Neural progenitor cell (in vitro differentiated cells): ENCODE measurements around the gene AQP12B. TPM values are rescaled to one million over a fixed set of nuclear protein-coding genes. Genes with fewer than 3 reads are reported as not detected.

Experiments used
- DNase-seq: peaks from one replicate; pipeline ENCODE4 v3.0.0-alpha.2; 2016; ENCODE audit warnings: low spot score
- H2AFZ ChIP-seq: fragments of 200-600 bp; sonication (generic); replicated peaks from 2 replicates; pipeline ENCODE4 v1.6.1; 2016; ENCODE audit warnings: antibody characterized with exemption
- H3F3A ChIP-seq: fragments of 200-600 bp; sonication (generic); 2 replicates; pipeline ENCODE4 v1.6.1; 2016; ENCODE audit warnings: antibody characterized with exemption, low read depth
- H3K27ac ChIP-seq: fragments of 200-600 bp; sonication (generic); 2 replicates; pipeline ENCODE4 v1.5.1; 2016; ENCODE audit warnings: mild to moderate bottlenecking
- H3K27me3 ChIP-seq: fragments of 200-600 bp; sonication (generic); 2 replicates; pipeline ENCODE4 v1.6.1; 2016; ENCODE audit warnings: mild to moderate bottlenecking, moderate library complexity
- H3K36me3 ChIP-seq: fragments of 200-600 bp; sonication (generic); 2 replicates; pipeline ENCODE4 v1.5.1; 2016
- H3K4me1 ChIP-seq: fragments of 200-600 bp; sonication (generic); 2 replicates; pipeline ENCODE4 v1.6.1; 2016; ENCODE audit warnings: mixed run types
- H3K4me2 ChIP-seq: fragments of 200-600 bp; sonication (generic); 2 replicates; pipeline ENCODE4 v1.6.1; 2016
- H3K4me3 ChIP-seq: fragments of 200-600 bp; sonication (generic); 2 replicates; pipeline ENCODE4 v1.5.1; 2016
- H3K79me2 ChIP-seq: fragments of 200-600 bp; sonication (generic); 2 replicates; pipeline ENCODE4 v1.6.1; 2016; ENCODE audit warnings: low read depth
- H3K9ac ChIP-seq: fragments of 200-600 bp; sonication (generic); 2 replicates; pipeline ENCODE4 v1.6.1; 2016
- H3K9me3 ChIP-seq: fragments of 200-600 bp; sonication (generic); 2 replicates; pipeline ENCODE4 v1.5.1; 2016; ENCODE audit warnings: low read depth
- H4K20me1 ChIP-seq: fragments of 200-600 bp; sonication (generic); 2 replicates; pipeline ENCODE4 v1.6.1; 2016; ENCODE audit warnings: low read depth
- H3K27ac Mint-ChIP-seq: 3 replicates; pipeline ENCODE4 v1.8.0; 2021; ENCODE audit warnings: mixed read lengths
- H3K27me3 Mint-ChIP-seq: 2 replicates; pipeline ENCODE4 v1.8.0; 2022; ENCODE audit warnings: low read depth, mild to moderate bottlenecking, inconsistent platforms, moderate library complexity, mixed read lengths; ENCODE audit not compliant: insufficient read depth
- H3K36me3 Mint-ChIP-seq: 3 replicates; pipeline ENCODE4 v1.8.0; 2021; ENCODE audit warnings: mixed read lengths
- H3K4me1 Mint-ChIP-seq: 3 replicates; pipeline ENCODE4 v1.8.0; 2021; ENCODE audit warnings: mixed read lengths
- H3K4me3 Mint-ChIP-seq: 3 replicates; pipeline ENCODE4 v1.8.0; 2021; ENCODE audit warnings: mild to moderate bottlenecking, moderate library complexity, mixed read lengths
- H3K9me3 Mint-ChIP-seq: 3 replicates; pipeline ENCODE4 v1.8.0; 2020; ENCODE audit warnings: mixed read lengths
- CTCF ChIP-seq: fragments of 200-600 bp; sonication (generic); IDR thresholded peaks from 2 replicates; pipeline ENCODE4 v1.5.1; 2017; ENCODE audit warnings: antibody characterized with exemption, mild to moderate bottlenecking
- EZH2 ChIP-seq: fragments of 200-600 bp; sonication (generic); IDR thresholded peaks from 2 replicates; pipeline ENCODE4 v1.6.1; 2017; ENCODE audit warnings: antibody characterized with exemption, mild to moderate bottlenecking, moderate library complexity
- EZH2phosphoT487 ChIP-seq: fragments of 200-600 bp; sonication (generic); IDR thresholded peaks from 2 replicates; pipeline ENCODE4 v1.6.1; 2017; ENCODE audit warnings: antibody characterized with exemption
- small RNA-seq: library from RNA; depleted of rRNA; stranded (forward); fragments of <200 nt; gene quantifications from one replicate; pipeline ENCODE3, GENCODE V24; 2015
- total RNA-seq: library from RNA; depleted of rRNA; stranded (reverse); fragments of >200 nt; gene quantifications from 2 replicates; pipeline ENCODE4 v1.2.3, GENCODE V29; 2015; ENCODE audit warnings: low replicate concordance

AQP12B gene
- total RNA-seq, 1 donor from 2014 or later = not detected

GRCh38 chr2:240628507-240628807, 54.2 kb downstream of the AQP12B start:
- Histone ChIP-seq H3K9ac (no peak overlapping the region), H3K27ac (no peak overlapping the region), H3K36me3 (no peaks in the 10 kb centered on the region), H3K27me3 (no peaks in the 10 kb centered on the region), H4K20me1 (no peaks in the 10 kb centered on the region), H3K4me1 (no peaks in the 10 kb centered on the region), H3F3A (no peaks in the 10 kb centered on the region), H3K4me2 (no peak overlapping the region), H3K9me3 (no peaks in the 10 kb centered on the region), H3K4me3 (no peak overlapping the region), H3K79me2 (no peaks in the 10 kb centered on the region), H2AFZ (no peak overlapping the region)
- DNase-seq = no peak
- H3K27ac Mint-ChIP-seq = no peak overlapping the region
- H3K27me3 Mint-ChIP-seq = peaks cover 2% of the 10 kb centered on the region
- TF ChIP-seq EZH2phosphoT487 (no peak), EZH2 (no peak), CTCF (no peak)
- peaks cover 11% of the 10 kb centered on the region for H3K9me3 Mint-ChIP-seq
- H3K36me3 Mint-ChIP-seq = peaks cover 3% of the 10 kb centered on the region
- H3K4me3 Mint-ChIP-seq = no peak overlapping the region
- H3K4me1 Mint-ChIP-seq = peaks cover 2% of the 10 kb centered on the region

- Mint-ChIP-seq H3K4me3 (no peak overlapping the region), H3K36me3 (no peaks in the 10 kb centered on the region), H3K4me1 (peaks cover 2% of the 10 kb centered on the region), H3K27me3 (no peaks in the 10 kb centered on the region), H3K9me3 (peaks cover 5% of the 10 kb centered on the region), H3K27ac (no peak overlapping the region)
- Histone ChIP-seq H3K4me1 (no peaks in the 10 kb centered on the region), H3K9ac (no peak overlapping the region), H3F3A (no peaks in the 10 kb centered on the region), H3K79me2 (no peaks in the 10 kb centered on the region), H3K36me3 (no peaks in the 10 kb centered on the region), H4K20me1 (no peaks in the 10 kb centered on the region), H3K4me3 (no peak overlapping the region), H3K9me3 (no peaks in the 10 kb centered on the region), H2AFZ (no peak overlapping the region), H3K27ac (no peak overlapping the region), H3K4me2 (no peak overlapping the region), H3K27me3 (no peaks in the 10 kb centered on the region)
- TF ChIP-seq EZH2phosphoT487 (no peak), EZH2 (no peak), CTCF (no peak)
- DNase-seq = no peak
Observed at GRCh38 chr2:240627736-240628506, 54.8 kb downstream of the AQP12B start.

GRCh38 chr2:240626531-240627300, 56.0 kb downstream of the AQP12B start:
- Histone ChIP-seq H3K79me2 (no peaks in the 10 kb centered on the region), H3K27me3 (no peaks in the 10 kb centered on the region), H3K36me3 (no peaks in the 10 kb centered on the region), H3F3A (no peaks in the 10 kb centered on the region), H2AFZ (no peak overlapping the region), H3K4me3 (no peak overlapping the region), H3K27ac (no peak overlapping the region), H3K9me3 (no peaks in the 10 kb centered on the region), H3K4me2 (no peak overlapping the region), H3K4me1 (no peaks in the 10 kb centered on the region), H4K20me1 (no peaks in the 10 kb centered on the region), H3K9ac (no peak overlapping the region)
- TF ChIP-seq CTCF (no peak), EZH2phosphoT487 (no peak), EZH2 (no peak)
- DNase-seq = no peak
- Mint-ChIP-seq H3K4me1 (peaks cover 7% of the 10 kb centered on the region), H3K4me3 (no peak overlapping the region), H3K27ac (no peak overlapping the region), H3K36me3 (no peaks in the 10 kb centered on the region), H3K27me3 (no peaks in the 10 kb centered on the region), H3K9me3 (no peaks in the 10 kb centered on the region)

Small RNA genes within 50 kb of the gene (small RNA-seq; reads per million reads assigned to genes)
- gene AC011298.3 = not detected

Other genes with a start within 250 kb of the AQP12B start
- 14.2 and 65.0 TPM in 2 replicates for gene GPC1, start 247.2 kb downstream of the AQP12B start, total RNA-seq
- 4.2 and 6.9 TPM in 2 replicates for gene ANKMY1, start 124.9 kb downstream of the AQP12B start, total RNA-seq
- 5.1 and 8.9 TPM in 2 replicates for gene DUSP28, start 122.5 kb downstream of the AQP12B start, total RNA-seq
- 2.7 and 7.5 TPM in 2 replicates for gene RNPEPL1, start 114.4 kb downstream of the AQP12B start, total RNA-seq
- 16.1 and 62.9 TPM in 2 replicates for gene CAPN10, start 96.2 kb downstream of the AQP12B start, total RNA-seq
- gene GPR35, start 57.4 kb downstream of the AQP12B start, total RNA-seq = 0.34 and 0.74 TPM in 2 replicates
- gene AQP12A, start 9.0 kb upstream of the AQP12B start, total RNA-seq = not detected in 2 replicates
- 29.9 and 41.1 TPM in 2 replicates for gene KIF1A, start 137.3 kb upstream of the AQP12B start, total RNA-seq
- gene AGXT, start 185.9 kb upstream of the AQP12B start, total RNA-seq = not detected in 2 replicates
- not detected in 2 replicates for gene MAB21L4, start 213.3 kb upstream of the AQP12B start, total RNA-seq
- not detected in 2 replicates for gene CROCC2, start 223.5 kb upstream of the AQP12B start, total RNA-seq